ENCODE data around the gene PTPRN2.
"Not testable (repeated sequence)": the region's sequence is repeated elsewhere in the genome, so short reads cannot be mapped to it uniquely, and the experiment has no call there.

PTPRN2 gene

DNA sequence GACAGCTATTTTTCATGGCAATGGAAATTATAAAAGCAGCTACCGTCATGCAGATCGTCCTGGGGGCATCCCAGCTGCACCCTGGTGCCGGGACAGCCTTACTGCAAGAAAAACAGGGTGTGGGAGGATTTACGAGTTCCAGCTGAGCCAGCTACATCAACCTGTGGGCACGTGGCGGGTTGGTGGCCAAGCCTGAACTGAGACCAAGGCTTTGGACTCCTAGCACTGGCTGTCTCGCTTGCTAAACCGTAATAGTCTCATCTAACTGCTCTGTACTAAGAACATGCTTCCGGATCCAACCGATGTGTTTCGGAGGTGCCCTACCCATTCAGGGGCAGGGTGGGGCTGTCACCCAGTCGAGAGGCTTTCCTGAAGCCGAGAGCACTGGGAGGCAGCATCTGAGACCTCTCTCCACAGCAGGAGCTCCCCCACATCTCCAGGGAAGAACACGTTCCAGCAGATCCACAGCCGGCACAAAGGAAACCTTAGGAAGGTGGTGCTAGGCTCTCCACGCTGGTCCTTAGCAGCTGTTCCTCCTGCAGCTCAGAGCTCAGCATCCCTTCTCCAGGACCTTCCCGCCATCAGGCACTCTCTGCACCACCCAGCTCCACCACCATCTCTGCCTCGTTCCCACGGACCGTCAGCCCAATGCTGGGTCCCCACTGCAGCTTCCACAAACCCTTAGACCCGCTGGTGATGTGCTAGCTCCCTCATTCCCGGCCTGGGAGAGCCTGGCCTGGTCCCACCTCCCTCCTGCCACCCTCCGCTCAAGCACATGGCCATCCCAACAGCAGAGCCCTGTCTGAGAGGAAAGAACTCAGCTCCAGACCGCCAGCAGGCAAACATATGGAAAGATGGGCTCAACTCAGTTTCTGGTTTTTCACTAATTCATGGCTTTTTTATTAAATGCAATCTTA, 158.5 kb downstream of the PTPRN2 start:
- peaks cover 54% of the 10 kb centered on the region for H3K4me1 Mint-ChIP-seq

GRCh38 chr7:158428131-158428836, 159.3 kb downstream of the PTPRN2 start:
- no peak for TF ChIP-seq CTCF (IDR thresholded peaks at IDR 0.05)
- H3K36me3 Mint-ChIP-seq (ENCODE audit: low read depth): no peaks in the 10 kb centered on the region
- no peak overlapping the region for H3K4me3 Mint-ChIP-seq
- H3K4me1 Mint-ChIP-seq: peaks cover 52% of the 10 kb centered on the region
- H3K9me3 Mint-ChIP-seq: no peaks in the 10 kb centered on the region
- no peaks in the 10 kb centered on the region for H3K27me3 Mint-ChIP-seq (ENCODE audit: low read depth, poor library complexity)
- peak; percentile 29 for DNase-seq
- peak overlapping the region; percentile 94 for H3K27ac Mint-ChIP-seq

More for the DNA sequence above, 158.5 kb downstream of the PTPRN2 start:
- Mint-ChIP-seq H3K36me3 (ENCODE audit: low read depth) (no peaks in the 10 kb centered on the region), H3K27ac (peak overlapping the region; percentile 94), H3K9me3 (no peaks in the 10 kb centered on the region), H3K4me3 (no peak overlapping the region), H3K27me3 (ENCODE audit: low read depth, poor library complexity) (no peaks in the 10 kb centered on the region)
- TF ChIP-seq CTCF (IDR thresholded peaks at IDR 0.05): no peak
- no peak for DNase-seq

DNA sequence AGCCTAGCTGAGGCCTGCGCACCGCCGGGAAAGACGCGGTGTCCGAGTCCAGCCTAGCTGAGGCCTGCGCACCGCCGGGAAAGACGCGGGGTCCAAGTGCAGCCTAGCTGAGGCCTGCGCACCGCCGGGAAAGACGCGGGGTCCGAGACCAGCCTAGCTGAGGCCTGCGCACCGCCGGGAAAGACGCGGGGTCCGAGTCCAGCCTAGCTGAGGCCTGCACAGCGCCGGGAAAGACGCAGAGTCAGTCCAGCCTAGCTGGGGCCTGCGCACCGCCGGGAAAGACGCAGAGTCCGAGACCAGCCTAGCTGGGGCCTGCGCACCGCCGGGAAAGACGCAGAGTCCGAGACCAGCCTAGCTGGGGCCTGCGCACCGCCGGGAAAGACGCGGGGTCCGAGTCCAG, 161.9 kb downstream of the PTPRN2 start:
- not testable (repeated sequence) for DNase-seq; H3K27ac Mint-ChIP-seq; H3K36me3 Mint-ChIP-seq (ENCODE audit: low read depth); H3K4me3 Mint-ChIP-seq; H3K9me3 Mint-ChIP-seq; H3K27me3 Mint-ChIP-seq (ENCODE audit: low read depth, poor library complexity)
- H3K4me1 Mint-ChIP-seq: peaks cover 26% of the 10 kb centered on the region

DNA sequence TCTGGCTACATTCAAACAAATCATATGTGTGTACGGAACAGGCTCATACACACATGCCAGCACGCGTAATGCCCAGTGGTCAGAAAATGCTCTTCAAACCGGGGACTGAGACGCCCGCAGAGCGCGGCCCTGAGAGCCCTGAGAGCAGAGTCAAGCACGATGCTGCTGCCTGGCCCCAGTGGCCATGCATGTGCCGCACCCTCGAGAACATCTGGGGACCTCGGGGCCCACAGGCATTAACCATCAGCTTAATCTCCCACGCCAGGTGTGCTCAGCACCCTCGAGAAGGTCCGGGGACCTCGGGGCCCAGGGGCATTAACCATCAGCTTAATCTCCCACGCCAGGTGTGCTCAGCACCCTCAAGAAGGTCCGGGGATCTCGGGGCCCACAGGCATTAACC, 163.1 kb downstream of the PTPRN2 start:
- H3K36me3 Mint-ChIP-seq (ENCODE audit: low read depth): no peaks in the 10 kb centered on the region
- no peak for DNase-seq
- peaks cover 17% of the 10 kb centered on the region for H3K4me1 Mint-ChIP-seq
- H3K4me3 Mint-ChIP-seq: no peak overlapping the region
- H3K9me3 Mint-ChIP-seq: peaks cover 5% of the 10 kb centered on the region
- H3K27me3 Mint-ChIP-seq (ENCODE audit: low read depth, poor library complexity): peaks cover 7% of the 10 kb centered on the region
- no peak for TF ChIP-seq CTCF (IDR thresholded peaks at IDR 0.05)
- H3K27ac Mint-ChIP-seq: no peak overlapping the region

DNA sequence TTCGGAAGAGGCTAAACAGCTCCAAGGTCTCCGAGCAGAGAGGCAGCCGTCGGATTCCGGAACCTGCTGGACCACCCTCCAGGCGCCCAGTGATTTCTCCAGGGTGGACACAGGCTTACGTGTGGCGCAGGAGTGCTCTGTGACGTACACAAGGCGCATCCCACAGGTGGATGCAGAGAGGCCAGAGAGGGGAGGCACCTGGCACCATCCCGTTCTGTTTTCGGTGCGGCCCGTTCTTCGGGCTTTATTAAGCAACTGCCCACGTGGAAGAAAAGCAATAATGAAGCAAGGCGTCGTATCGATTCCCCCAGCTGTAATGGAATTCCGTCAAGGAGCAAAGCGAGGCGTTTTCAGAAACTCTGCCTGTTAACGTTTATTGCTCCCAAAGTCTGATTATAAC, 163.6 kb downstream of the PTPRN2 start:
- no peak for DNase-seq
- Mint-ChIP-seq H3K4me1 (peaks cover 12% of the 10 kb centered on the region), H3K4me3 (no peak overlapping the region)

More for the DNA sequence above, 163.6 kb downstream of the PTPRN2 start:
- Mint-ChIP-seq H3K9me3 (peaks cover 5% of the 10 kb centered on the region), H3K27me3 (ENCODE audit: low read depth, poor library complexity) (peaks cover 10% of the 10 kb centered on the region), H3K36me3 (ENCODE audit: low read depth) (no peaks in the 10 kb centered on the region), H3K27ac (no peak overlapping the region)
- TF ChIP-seq CTCF (IDR thresholded peaks at IDR 0.05): no peak

All from nephron progenitor cell (in vitro differentiated cells).